HCT116 (cell line): ENCODE data around the gene DCAF17. TPM values are rescaled to one million over a fixed set of nuclear protein-coding genes. Genes with fewer than 3 reads are reported as not detected.

Experiments used
- ATAC-seq: fragments of 200-7000 bp; cut with Tn5 transposase; 2 replicates; pipeline ENCODE4 v1.9.1; 2020; ENCODE audit warnings: mild to moderate bottlenecking, moderate library complexity
- BruUV-seq: library from RNA; stranded (reverse); fragments of 400-500 nt; replicated peaks from 2 replicates; lab custom pipeline; 2021; lab: Mats Ljungman, UMichigan
- CTCF ChIA-PET: fragments of 300-600 bp; sonication (Branson Sonifier 250); formaldehyde crosslinking; loops from one replicate; lab custom pipeline; 2021; ENCODE audit warnings: antibody characterized with exemption; lab: Charles Lee
- POLR2A ChIA-PET: fragments of 300-600, 350-600 bp; sonication (Branson Sonifier 250); formaldehyde crosslinking; loops from one replicate; lab custom pipeline; 2021; ENCODE audit warnings: antibody characterized with exemption; lab: Charles Lee
- RAD21 ChIA-PET, 2 experiments: fragments of 300-600 bp; sonication (Branson Sonifier 250); formaldehyde crosslinking; loops; one replicate each; lab custom pipeline; 2023; ENCODE audit warnings: low total read pairs in 2 of 2; ENCODE audit not compliant: uncharacterized antibody in 2 of 2, unreplicated experiment in 2 of 2, low non-redundant PET in 1 of 2; lab: Charles Lee
- DNase-seq: peaks from one replicate; pipeline ENCODE4 v3.0.0-alpha.2; 2010; ENCODE audit warnings: low read depth, low spot score
- H2AFZ ChIP-seq: fragments of 200-600 bp; shearing (Covaris generic), sonication (generic); 2 replicates; pipeline ENCODE4 v1.6.1; 2017; ENCODE audit warnings: low read depth, mixed run types, mixed read lengths, antibody characterized with exemption, low read length; ENCODE audit not compliant: poor library complexity, severe bottlenecking
- H3K27ac ChIP-seq: 2 replicates; pipeline ENCODE4 v1.5.1; 2012; ENCODE audit warnings: low read depth, low read length
- H3K27me3 ChIP-seq: fragments of 200-600 bp; sonication (generic); 2 replicates; pipeline ENCODE4 v1.6.1; 2016; ENCODE audit warnings: mixed run types, low read length, mixed read lengths; ENCODE audit not compliant: insufficient read depth
- H3K36me3 ChIP-seq, 2 experiments: fragments of 200-500 bp in 1 of 2; fragments of 200-600 bp in 1 of 2; sonication (Bioruptor generic) in 1 of 2; sonication (generic) in 1 of 2; 2 replicates each; pipeline versions ENCODE4 v1.5.1 to v1.6.1; 2014 to 2016; ENCODE audit warnings: low read length in 2 of 2, inconsistent platforms in 1 of 2, mixed read lengths in 1 of 2, mixed run types in 1 of 2; ENCODE audit not compliant: insufficient read depth in 2 of 2, control insufficient read depth in 1 of 2
- H3K4me1 ChIP-seq, 2 experiments: fragments of 200-600 bp in 1 of 2; sonication (generic) in 1 of 2; 2 replicates each; pipeline versions ENCODE4 v1.5.1 to v1.6.1; 2012 to 2017; ENCODE audit warnings: low read length in 2 of 2, inconsistent platforms in 1 of 2, mild to moderate bottlenecking in 1 of 2, mixed read lengths in 1 of 2, mixed run types in 1 of 2, moderate library complexity in 1 of 2; ENCODE audit not compliant: insufficient read depth in 2 of 2, control insufficient read depth in 1 of 2
- H3K4me2 ChIP-seq: fragments of 200-600 bp; sonication (generic); 2 replicates; pipeline ENCODE4 v1.6.1; 2017; ENCODE audit warnings: mixed run types, low read length, mixed read lengths
- H3K4me3 ChIP-seq, 2 experiments: fragments of 200-600 bp in 1 of 2; sonication (generic) in 1 of 2; replicated peaks in 1 of 2; 2 replicates each; pipeline ENCODE4 v1.5.1; 2011 to 2016; ENCODE audit warnings: low read length in 2 of 2, control low read depth in 1 of 2, low read depth in 1 of 2, mild to moderate bottlenecking in 1 of 2, mixed read lengths in 1 of 2, mixed run types in 1 of 2
- H3K79me2 ChIP-seq: fragments of 200-600 bp; sonication (generic); 2 replicates; pipeline ENCODE4 v1.6.1; 2017; ENCODE audit warnings: mild to moderate bottlenecking, mixed run types, low read length, moderate library complexity, mixed read lengths; ENCODE audit not compliant: insufficient read depth
- H3K9ac ChIP-seq: fragments of 200-600 bp; sonication (generic); 2 replicates; pipeline ENCODE4 v1.6.1; 2016; ENCODE audit warnings: low read length, mixed read lengths
- H3K9me2 ChIP-seq: fragments of 200-600 bp; sonication (generic), shearing (Covaris generic); 2 replicates; pipeline ENCODE4 v1.6.1; 2017; ENCODE audit warnings: mixed run types, mild to moderate bottlenecking, moderate library complexity; ENCODE audit not compliant: insufficient read depth
- H3K9me3 ChIP-seq, 2 experiments: fragments of 200-500 bp in 1 of 2; fragments of 200-600 bp in 1 of 2; sonication (Bioruptor generic) in 1 of 2; sonication (generic) in 1 of 2; 2 replicates each; pipeline ENCODE4 v1.6.1; 2014 to 2017; ENCODE audit warnings: low read length in 2 of 2, mixed read lengths in 2 of 2, inconsistent platforms in 1 of 2, low read depth in 1 of 2, mild to moderate bottlenecking in 1 of 2, mixed run types in 1 of 2, moderate library complexity in 1 of 2; ENCODE audit not compliant: control insufficient read depth in 1 of 2, insufficient read depth in 1 of 2
- H4K20me1 ChIP-seq: fragments of 200-600 bp; sonication (generic), shearing (Covaris generic); 2 replicates; pipeline ENCODE4 v1.6.1; 2017; ENCODE audit warnings: mixed run types, mild to moderate bottlenecking, moderate library complexity; ENCODE audit not compliant: insufficient read depth
- EZH2 ChIP-seq: fragments of 200-600 bp; sonication (generic); IDR thresholded peaks from 2 replicates; pipeline ENCODE4 v1.6.1; 2017; ENCODE audit warnings: antibody characterized with exemption, mixed run types
- REST ChIP-seq: IDR thresholded peaks from 2 replicates; pipeline ENCODE4 v1.6.1; 2012; ENCODE audit warnings: low read depth
- ZBTB33 ChIP-seq: IDR thresholded peaks from 2 replicates; pipeline ENCODE4 v1.6.1; 2011; ENCODE audit warnings: mild to moderate bottlenecking, low read length, moderate library complexity; ENCODE audit not compliant: insufficient replicate concordance; ENCODE audit errors: extremely low read depth
- intact Hi-C: fragments of 100-400 bp; cut with micrococcal nuclease; formaldehyde crosslinking; loops from 2 replicates; pipeline ENCODE4 v1.10.0; 2022
- total RNA-seq: library from RNA; stranded (reverse); gene quantifications from one replicate; pipeline ENCODE4 v1.2.1, GENCODE V29; 2021; ENCODE audit not compliant: unreplicated experiment

DCAF17 gene
- total RNA-seq, 1 experiment from 2014 or later = 17.7 TPM

GRCh38 chr2:171482877-171483276, 48.9 kb downstream of the DCAF17 start:
- no peaks in the 10 kb centered on the region for H3K36me3 ChIP-seq
- no peaks in the 10 kb centered on the region for H3K4me1 ChIP-seq
- no peak overlapping the region for H2AFZ ChIP-seq
- H3K27me3 ChIP-seq = no peaks in the 10 kb centered on the region
- H4K20me1 ChIP-seq = no peaks in the 10 kb centered on the region
- H3K27ac ChIP-seq = no peak overlapping the region
- no peak overlapping the region for H3K4me3 ChIP-seq
- H3K9me3 ChIP-seq = no peaks in the 10 kb centered on the region
- ChIA-PET CTCF (no interaction called here), POLR2A (no interaction called here), RAD21 (no interaction called here)
- H3K79me2 ChIP-seq = no peaks in the 10 kb centered on the region
- intact Hi-C loops = no loop called here
- no peak overlapping the region for H3K9ac ChIP-seq
- DNase-seq = no peak
- ATAC-seq = no peak
- no TSS peak for BruUV-seq
- H3K4me2 ChIP-seq = no peak overlapping the region
- TF ChIP-seq REST (no peak), ZBTB33 (no peak), EZH2 (no peak)
- no peaks in the 10 kb centered on the region for H3K9me2 ChIP-seq
